ENCODE data around the gene PCLO. TPM values are rescaled to one million over a fixed set of nuclear protein-coding genes. Genes with fewer than 3 reads are reported as not detected.

Gene PCLO
- polyA plus RNA-seq, 1 donor (not counting 4 experiments of a cell fraction or from before 2014, with no cell fraction given): 1.8 TPM

GRCh38 chr7:82732677-82733076, 430.0 kb downstream of the PCLO start:
- H3K27me3 ChIP-seq (ENCODE audit: control insufficient read depth, extremely low read depth, insufficient read depth, low read length): no peaks in the 10 kb centered on the region
- H3K36me3 ChIP-seq (ENCODE audit: control insufficient read depth in 2 of 2, extremely low read depth in 1 of 2, insufficient read depth in 2 of 2, low read length in 2 of 2): no peaks in the 10 kb centered on the region
- H3K4me3 ChIP-seq (ENCODE audit: control insufficient read depth in 2 of 3, extremely low read depth in 1 of 3, insufficient read depth in 2 of 3, low read depth in 1 of 3, low read length in 3 of 3): no peak overlapping the region
- no peak for TF ChIP-seq CTCF (optimal IDR thresholded peaks at IDR 0.05 in 1 of 3, IDR thresholded peaks at IDR 0.05 in 1 of 3, conservative IDR thresholded peaks at IDR 0.05 in 1 of 3; ENCODE audit: extremely low read depth in 1 of 3, insufficient read depth in 2 of 3, low read length in 3 of 3)
- TF ChIP-seq EZH2 (IDR thresholded peaks at IDR 0.05; ENCODE audit: low read length): no peak
- no peak overlapping the region for H2AFZ ChIP-seq (ENCODE audit: control insufficient read depth, low read length)
- no peaks in the 10 kb centered on the region for H3K79me2 ChIP-seq (ENCODE audit: control insufficient read depth, insufficient read depth, low read length)
- no peaks in the 10 kb centered on the region for H3K9me3 ChIP-seq (ENCODE audit: control insufficient read depth, low read depth, low read length)
- no peak overlapping the region for H3K27ac ChIP-seq (ENCODE audit: control insufficient read depth, insufficient read depth, low read length)
- H3K4me2 ChIP-seq (ENCODE audit: control insufficient read depth, extremely low read depth, insufficient read depth, low read depth, low read length): no peak overlapping the region
- H3K4me1 ChIP-seq (ENCODE audit: control insufficient read depth, extremely low read depth, insufficient read depth, low read length): no peaks in the 10 kb centered on the region
- no peaks in the 10 kb centered on the region for H4K20me1 ChIP-seq (ENCODE audit: control insufficient read depth, extremely low read depth, insufficient read depth, low read length)
- dilution Hi-C loops (cut with MboI; ENCODE audit: extremely low pct_ligation_motif_present, low sequenced_read_pairs): no loop called here
- H3K9me1 ChIP-seq (ENCODE audit: control insufficient read depth, extremely low read depth, insufficient read depth, low read length): no peaks in the 10 kb centered on the region
- no peak overlapping the region for H3K9ac ChIP-seq (ENCODE audit: control insufficient read depth, extremely low read depth, insufficient read depth, low read length)
- DNase-seq (ENCODE audit: low read depth, low spot score) (no peak), FAIRE-seq (no peak)

GRCh38 chr7:82729172-82730030, 433.3 kb downstream of the PCLO start:
- Histone ChIP-seq H2AFZ (ENCODE audit: control insufficient read depth, low read length) (peak overlapping the region; percentile 16), H3K4me3 (ENCODE audit: control insufficient read depth in 2 of 3, extremely low read depth in 1 of 3, insufficient read depth in 2 of 3, low read depth in 1 of 3, low read length in 3 of 3) (no peak overlapping the region), H3K4me1 (ENCODE audit: control insufficient read depth, extremely low read depth, insufficient read depth, low read length) (no peaks in the 10 kb centered on the region), H3K9me3 (ENCODE audit: control insufficient read depth, low read depth, low read length) (no peaks in the 10 kb centered on the region), H4K20me1 (ENCODE audit: control insufficient read depth, extremely low read depth, insufficient read depth, low read length) (no peaks in the 10 kb centered on the region), H3K4me2 (ENCODE audit: control insufficient read depth, extremely low read depth, insufficient read depth, low read depth, low read length) (no peak overlapping the region), H3K9ac (ENCODE audit: control insufficient read depth, extremely low read depth, insufficient read depth, low read length) (no peak overlapping the region), H3K9me1 (ENCODE audit: control insufficient read depth, extremely low read depth, insufficient read depth, low read length) (no peaks in the 10 kb centered on the region), H3K79me2 (ENCODE audit: control insufficient read depth, insufficient read depth, low read length) (no peaks in the 10 kb centered on the region), H3K36me3 (ENCODE audit: control insufficient read depth in 2 of 2, extremely low read depth in 1 of 2, insufficient read depth in 2 of 2, low read length in 2 of 2) (no peaks in the 10 kb centered on the region), H3K27ac (ENCODE audit: control insufficient read depth, insufficient read depth, low read length) (no peak overlapping the region), H3K27me3 (ENCODE audit: control insufficient read depth, extremely low read depth, insufficient read depth, low read length) (no peaks in the 10 kb centered on the region)
- DNase-seq (ENCODE audit: low read depth, low spot score): no peak
- FAIRE-seq: no peak
- TF ChIP-seq EZH2 (IDR thresholded peaks at IDR 0.05; ENCODE audit: low read length) (no peak), CTCF (optimal IDR thresholded peaks at IDR 0.05 in 1 of 3, IDR thresholded peaks at IDR 0.05 in 1 of 3, conservative IDR thresholded peaks at IDR 0.05 in 1 of 3; ENCODE audit: extremely low read depth in 1 of 3, insufficient read depth in 2 of 3, low read length in 3 of 3) (peak; percentile 28 to 69 (median 63))
- dilution Hi-C loops (cut with MboI; ENCODE audit: extremely low pct_ligation_motif_present, low sequenced_read_pairs): no loop called here

Measured in keratinocyte (primary cell).